GM06990 (cell line): Measurements from ENCODE around the gene CYP4F12.

Source experiments
- DNase-seq: peaks from one replicate; pipeline ENCODE4 v3.0.0-alpha.2; 2011; ENCODE audit not compliant: insufficient read length; ENCODE audit errors: extremely low read depth
- H3K27me3 ChIP-seq: replicated peaks from 2 replicates; pipeline ENCODE4 v1.6.0; 2011; ENCODE audit warnings: low read length; ENCODE audit not compliant: control insufficient read depth, insufficient read depth
- H3K36me3 ChIP-seq: 2 replicates; pipeline ENCODE4 v1.5.1; 2011; ENCODE audit warnings: low read length; ENCODE audit not compliant: control insufficient read depth, insufficient read depth
- H3K4me3 ChIP-seq: replicated peaks from 2 replicates; pipeline ENCODE4 v1.5.1; 2011; ENCODE audit warnings: low read depth, mild to moderate bottlenecking, control low read depth, low read length
- TF ChIP-seq, protein P1 (sequence below): IDR thresholded peaks from 2 replicates; pipeline ENCODE4 v1.5.1; 2011; ENCODE audit warnings: low read length, control low read depth, mild to moderate bottlenecking, inconsistent platforms; ENCODE audit not compliant: insufficient read depth, poor library complexity, severe bottlenecking

Gene CYP4F12

DNA sequence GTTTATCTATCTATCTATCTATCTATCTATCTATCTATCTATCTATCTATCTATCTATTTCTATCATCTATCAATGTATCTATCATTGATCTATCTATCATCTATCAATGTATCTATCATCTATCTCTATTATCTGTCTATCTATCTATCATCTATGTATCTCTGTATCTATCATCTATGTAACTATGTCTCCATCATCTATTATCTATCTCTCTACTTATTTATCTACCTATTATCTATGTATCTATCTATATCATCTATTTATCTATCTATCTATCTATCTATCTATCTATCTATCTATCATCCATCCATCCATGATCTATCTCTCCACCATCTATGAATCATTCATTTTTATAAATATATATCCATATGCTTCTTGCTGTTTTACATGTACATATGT is 16.4 kb upstream of the CYP4F12 start:
- no peaks in the 10 kb centered on the region for H3K36me3 ChIP-seq
- no peak for DNase-seq
- TF ChIP-seq, protein P1, sequence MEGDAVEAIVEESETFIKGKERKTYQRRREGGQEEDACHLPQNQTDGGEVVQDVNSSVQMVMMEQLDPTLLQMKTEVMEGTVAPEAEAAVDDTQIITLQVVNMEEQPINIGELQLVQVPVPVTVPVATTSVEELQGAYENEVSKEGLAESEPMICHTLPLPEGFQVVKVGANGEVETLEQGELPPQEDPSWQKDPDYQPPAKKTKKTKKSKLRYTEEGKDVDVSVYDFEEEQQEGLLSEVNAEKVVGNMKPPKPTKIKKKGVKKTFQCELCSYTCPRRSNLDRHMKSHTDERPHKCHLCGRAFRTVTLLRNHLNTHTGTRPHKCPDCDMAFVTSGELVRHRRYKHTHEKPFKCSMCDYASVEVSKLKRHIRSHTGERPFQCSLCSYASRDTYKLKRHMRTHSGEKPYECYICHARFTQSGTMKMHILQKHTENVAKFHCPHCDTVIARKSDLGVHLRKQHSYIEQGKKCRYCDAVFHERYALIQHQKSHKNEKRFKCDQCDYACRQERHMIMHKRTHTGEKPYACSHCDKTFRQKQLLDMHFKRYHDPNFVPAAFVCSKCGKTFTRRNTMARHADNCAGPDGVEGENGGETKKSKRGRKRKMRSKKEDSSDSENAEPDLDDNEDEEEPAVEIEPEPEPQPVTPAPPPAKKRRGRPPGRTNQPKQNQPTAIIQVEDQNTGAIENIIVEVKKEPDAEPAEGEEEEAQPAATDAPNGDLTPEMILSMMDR: no peak

DNA sequence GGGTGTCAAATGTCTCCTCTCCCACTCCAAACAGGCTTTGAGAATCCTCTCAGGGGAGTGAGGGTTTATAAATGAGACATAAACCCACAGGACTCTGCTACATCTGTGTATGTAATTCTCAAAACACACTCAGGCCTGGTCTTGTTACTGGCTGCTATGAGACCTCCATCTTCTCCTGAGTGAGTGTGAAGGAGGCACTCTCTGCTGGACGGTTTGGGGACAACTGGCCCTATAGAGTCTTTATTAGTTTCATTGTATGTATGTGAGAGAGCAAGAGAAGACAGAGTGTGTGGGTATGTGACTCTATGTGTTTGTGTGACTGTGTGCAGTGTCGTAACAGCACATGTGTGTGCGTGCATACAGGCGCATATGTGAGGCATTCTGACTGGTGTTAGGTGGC is 9.6 kb upstream of the CYP4F12 start:
- TF ChIP-seq, protein P1: no peak
- Histone ChIP-seq H3K27me3 (no peaks in the 10 kb centered on the region; the same call in 1 of the 2 replicates), H3K4me3 (no peak overlapping the region), H3K36me3 (no peaks in the 10 kb centered on the region)
- no peak for DNase-seq

More for the DNA sequence above, 16.4 kb upstream of the CYP4F12 start:
- Histone ChIP-seq H3K4me3 (no peak overlapping the region), H3K27me3 (no peaks in the 10 kb centered on the region)

DNA sequence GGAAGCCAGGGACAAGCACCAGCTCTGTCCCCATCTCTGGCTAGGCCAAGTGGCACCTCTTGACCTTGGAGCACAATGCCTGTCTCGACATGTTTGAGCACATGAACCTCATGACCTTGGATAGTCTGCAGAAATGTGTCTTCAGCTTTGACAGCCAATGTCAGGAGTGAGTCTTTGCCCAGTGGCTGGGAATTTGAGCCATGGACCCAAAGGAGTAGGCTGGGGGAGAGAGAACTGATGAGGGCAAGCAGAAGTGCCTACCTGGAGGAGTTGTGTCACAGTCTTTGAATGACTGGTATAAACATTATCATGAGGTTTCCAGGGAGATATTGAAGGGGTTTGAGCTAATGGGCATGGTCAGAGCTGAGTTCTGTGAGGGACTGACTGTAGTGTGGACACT is 6.7 kb upstream of the CYP4F12 start:
- H3K4me3 ChIP-seq: no peak overlapping the region
- TF ChIP-seq, protein P1: no peak
- no peaks in the 10 kb centered on the region; the same call in 1 of the 2 replicates for H3K27me3 ChIP-seq
- no peak for DNase-seq
- H3K36me3 ChIP-seq: no peaks in the 10 kb centered on the region

DNA sequence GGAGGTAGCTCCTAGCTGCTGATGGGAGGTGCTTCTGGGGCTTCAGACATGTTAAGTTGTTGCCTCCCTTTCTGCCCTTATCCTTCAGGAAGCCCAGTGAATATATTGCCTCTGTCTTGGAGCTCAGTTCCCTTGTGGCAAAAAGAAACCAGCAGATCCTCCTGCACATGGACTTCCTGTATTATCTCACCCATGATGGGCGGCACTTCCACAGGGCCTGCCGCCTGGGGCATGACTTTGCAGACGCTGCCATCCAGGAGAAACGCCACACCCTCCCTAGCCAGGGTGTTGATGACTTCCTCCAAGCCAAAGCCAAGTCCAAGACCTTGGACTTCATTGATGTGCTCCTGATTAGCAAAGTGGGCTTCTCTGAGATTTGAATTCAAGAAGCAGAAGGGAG is 6.0 kb upstream of the CYP4F12 start:
- Histone ChIP-seq H3K36me3 (no peaks in the 10 kb centered on the region), H3K27me3 (no peaks in the 10 kb centered on the region; the same call in 1 of the 2 replicates), H3K4me3 (no peak overlapping the region)
- no peak for DNase-seq
- TF ChIP-seq, protein P1: no peak

DNA sequence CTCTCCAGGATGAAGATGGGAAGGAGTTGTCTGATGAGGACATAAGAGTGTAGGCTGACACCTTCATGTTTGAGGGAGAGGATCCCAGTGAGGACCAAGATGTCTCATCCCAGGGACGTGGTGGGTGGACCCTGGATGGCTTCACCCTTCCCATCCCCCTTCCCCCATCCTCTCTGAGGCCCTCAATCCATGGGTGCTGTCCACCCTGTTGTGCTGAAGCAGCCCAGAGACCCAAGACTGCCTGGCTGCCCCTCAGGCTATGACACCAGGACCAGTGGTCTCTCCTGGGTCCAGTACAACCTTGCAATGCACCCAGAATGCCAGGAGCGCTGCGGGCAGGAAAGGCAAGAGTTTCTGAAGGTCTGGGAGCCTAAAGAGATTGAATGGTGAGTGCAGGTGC is 3.4 kb upstream of the CYP4F12 start:
- TF ChIP-seq, protein P1: no peak
- no peak for DNase-seq
- no peaks in the 10 kb centered on the region; the same call in 1 of the 2 replicates for H3K27me3 ChIP-seq
- H3K4me3 ChIP-seq: no peak overlapping the region
- H3K36me3 ChIP-seq: no peaks in the 10 kb centered on the region

DNA sequence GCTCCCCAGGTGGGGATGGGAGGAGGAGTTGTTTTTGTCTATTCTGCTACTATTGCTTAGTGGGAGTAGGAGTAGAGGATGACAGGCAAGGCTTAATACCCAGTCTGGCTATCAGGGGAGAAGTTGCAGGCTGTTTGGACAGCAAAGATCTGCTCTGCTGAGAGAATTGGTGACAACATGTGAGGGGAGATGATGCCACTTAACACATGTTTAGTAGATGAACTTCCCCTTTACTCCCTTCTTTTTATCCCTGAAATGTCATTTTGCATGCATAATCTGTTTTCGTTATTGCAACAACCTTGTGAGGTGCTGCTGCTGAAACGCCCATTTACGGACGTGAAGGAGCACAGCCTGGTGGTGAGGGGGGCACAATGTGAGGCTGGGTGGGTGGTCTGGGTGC is 3.0 kb upstream of the CYP4F12 start:
- DNase-seq: no peak
- no peaks in the 10 kb centered on the region for H3K36me3 ChIP-seq
- no peaks in the 10 kb centered on the region; the same call in 1 of the 2 replicates for H3K27me3 ChIP-seq
- H3K4me3 ChIP-seq: no peak overlapping the region
- TF ChIP-seq, protein P1: no peak
